ENCODE measurements around the gene LY6G5B. TPM values are rescaled to one million over a fixed set of nuclear protein-coding genes. Genes with fewer than 3 reads are reported as not detected.
A peak's percentile ranks its signal among the peaks of the same experiment; 100 is the strongest.

LY6G5B gene
- total and polyA plus RNA-seq, 2 donors (not counting 1 experiment from before 2014, with no cell fraction given): 2.0 to 2.8 TPM

DNA sequence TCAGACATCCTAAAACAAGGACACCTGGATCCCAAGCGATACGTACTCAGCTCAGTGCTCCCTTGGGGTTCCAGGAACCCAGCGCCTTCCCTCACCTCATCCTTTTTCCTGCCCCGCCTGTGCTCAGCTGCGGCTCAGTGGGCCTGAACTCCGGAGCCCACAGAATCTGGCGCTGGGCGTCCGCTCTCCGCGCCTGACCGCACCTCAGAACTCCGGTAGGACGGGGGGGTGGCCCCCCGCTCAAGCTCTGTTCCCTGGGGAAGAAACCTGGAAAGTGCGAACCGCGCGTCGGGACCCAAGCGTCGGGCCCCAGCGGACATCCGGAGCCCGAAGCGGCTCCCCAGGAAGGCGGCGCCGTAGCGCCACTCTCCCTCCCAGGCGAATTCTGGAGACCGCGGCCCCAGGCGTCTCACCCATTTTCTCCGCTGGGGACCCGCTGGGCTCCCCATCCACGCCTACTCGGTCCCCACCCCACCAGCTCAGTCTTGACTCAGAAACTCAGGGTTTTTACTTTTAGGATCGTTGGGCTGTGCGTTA is 11.4 kb downstream of the LY6G5B start:
- H3K9ac ChIP-seq (ENCODE audit: insufficient read depth, low read length): peak overlapping the region; percentile 71
- H3K9me3 ChIP-seq (ENCODE audit: control insufficient read depth, insufficient read depth, low read depth, low read length): no peaks in the 10 kb centered on the region
- H3K27ac ChIP-seq (ENCODE audit: insufficient read depth, low read length): peak overlapping the region; percentile 80

DNA sequence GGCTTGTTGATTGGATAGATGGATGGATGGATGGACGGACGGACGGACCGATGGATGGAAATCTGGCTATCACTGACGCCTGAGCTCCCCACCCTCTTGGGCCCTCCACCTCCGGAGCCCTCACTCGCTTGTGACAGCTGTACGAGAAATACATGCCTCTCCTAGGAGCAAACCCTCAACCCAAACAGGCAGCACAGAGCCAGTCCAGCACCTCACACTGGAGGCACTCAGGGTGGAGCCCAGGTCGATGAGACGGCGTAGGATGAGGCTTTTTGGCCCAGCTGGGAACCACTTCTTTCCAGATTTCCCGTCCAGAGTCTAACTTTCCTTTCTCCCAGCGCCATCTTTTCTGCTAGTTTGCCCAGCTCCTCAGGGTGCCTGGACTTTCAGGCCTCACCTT is 13.8 kb downstream of the LY6G5B start:
- Histone ChIP-seq H3K9ac (ENCODE audit: insufficient read depth, low read length) (no peak overlapping the region), H2AFZ (ENCODE audit: low read length) (no peak overlapping the region)

More for the DNA sequence above, 11.4 kb downstream of the LY6G5B start:
- Histone ChIP-seq H3K79me2 (ENCODE audit: control insufficient read depth, insufficient read depth, low read length) (no peaks in the 10 kb centered on the region), H3K4me2 (ENCODE audit: extremely low read depth, insufficient read depth, low read length) (peak overlapping the region; percentile 97), H2AFZ (ENCODE audit: low read length) (peak overlapping the region; percentile 78), H3K27me3 (ENCODE audit: control insufficient read depth, insufficient read depth, low read length) (no peaks in the 10 kb centered on the region), H4K20me1 (ENCODE audit: control insufficient read depth, extremely low read depth, insufficient read depth, low read length) (no peaks in the 10 kb centered on the region), H3K36me3 (ENCODE audit: control insufficient read depth, insufficient read depth, low read length) (peaks cover 2% of the 10 kb centered on the region), H3K4me3 (replicated peaks in 1 of 4; ENCODE audit: control extremely low read depth in 1 of 4, insufficient read depth in 1 of 4, low read depth in 3 of 4, low read length in 4 of 4) (peak overlapping the region; percentile 43 to 58 (median 57)), H3K4me1 (ENCODE audit: control insufficient read depth, extremely low read depth, insufficient read depth, low read length) (peaks cover 12% of the 10 kb centered on the region)
- no peak for TF ChIP-seq EZH2 (IDR thresholded peaks at IDR 0.05; ENCODE audit: low read length, missing control alignments)
- TF ChIP-seq, protein P1, sequence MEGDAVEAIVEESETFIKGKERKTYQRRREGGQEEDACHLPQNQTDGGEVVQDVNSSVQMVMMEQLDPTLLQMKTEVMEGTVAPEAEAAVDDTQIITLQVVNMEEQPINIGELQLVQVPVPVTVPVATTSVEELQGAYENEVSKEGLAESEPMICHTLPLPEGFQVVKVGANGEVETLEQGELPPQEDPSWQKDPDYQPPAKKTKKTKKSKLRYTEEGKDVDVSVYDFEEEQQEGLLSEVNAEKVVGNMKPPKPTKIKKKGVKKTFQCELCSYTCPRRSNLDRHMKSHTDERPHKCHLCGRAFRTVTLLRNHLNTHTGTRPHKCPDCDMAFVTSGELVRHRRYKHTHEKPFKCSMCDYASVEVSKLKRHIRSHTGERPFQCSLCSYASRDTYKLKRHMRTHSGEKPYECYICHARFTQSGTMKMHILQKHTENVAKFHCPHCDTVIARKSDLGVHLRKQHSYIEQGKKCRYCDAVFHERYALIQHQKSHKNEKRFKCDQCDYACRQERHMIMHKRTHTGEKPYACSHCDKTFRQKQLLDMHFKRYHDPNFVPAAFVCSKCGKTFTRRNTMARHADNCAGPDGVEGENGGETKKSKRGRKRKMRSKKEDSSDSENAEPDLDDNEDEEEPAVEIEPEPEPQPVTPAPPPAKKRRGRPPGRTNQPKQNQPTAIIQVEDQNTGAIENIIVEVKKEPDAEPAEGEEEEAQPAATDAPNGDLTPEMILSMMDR (conservative IDR thresholded peaks at IDR 0.05 in 1 of 2, IDR thresholded peaks at IDR 0.05 in 1 of 2; ENCODE audit: low read depth in 1 of 2, low read length in 2 of 2): peak in 1 of 2 donors; percentile 13
- peak; percentile 34 to 41 for DNase-seq (ENCODE audit: low read depth in 2 of 2)

DNA sequence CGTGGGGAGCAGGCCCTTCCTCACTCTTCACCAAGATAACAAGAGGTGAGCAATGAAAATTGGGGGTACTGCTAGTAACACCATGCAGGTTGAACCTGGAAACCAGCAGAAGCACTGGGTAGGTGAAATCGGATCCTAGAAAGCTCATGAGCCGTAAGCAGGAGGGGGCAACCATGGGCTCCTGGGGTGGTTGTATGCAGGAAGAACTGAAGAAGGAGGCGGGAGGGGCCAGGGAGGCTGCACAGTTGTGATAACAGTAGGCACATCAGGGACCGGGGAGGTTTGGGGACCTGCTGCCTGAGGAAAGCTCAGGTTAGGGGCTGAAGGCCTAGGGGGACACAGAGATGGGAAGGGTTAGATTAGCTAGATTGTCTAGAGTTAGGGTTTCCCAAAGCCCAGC is 16.7 kb downstream of the LY6G5B start:
- Histone ChIP-seq H4K20me1 (ENCODE audit: control insufficient read depth, extremely low read depth, insufficient read depth, low read length) (no peaks in the 10 kb centered on the region), H3K79me2 (ENCODE audit: control insufficient read depth, insufficient read depth, low read length) (no peaks in the 10 kb centered on the region), H3K4me3 (replicated peaks in 1 of 4; ENCODE audit: control extremely low read depth in 1 of 4, insufficient read depth in 1 of 4, low read depth in 3 of 4, low read length in 4 of 4) (no peak overlapping the region), H3K36me3 (ENCODE audit: control insufficient read depth, insufficient read depth, low read length) (peaks cover 26% of the 10 kb centered on the region), H3K27me3 (ENCODE audit: control insufficient read depth, insufficient read depth, low read length) (no peaks in the 10 kb centered on the region), H3K4me1 (ENCODE audit: control insufficient read depth, extremely low read depth, insufficient read depth, low read length) (peaks cover 3% of the 10 kb centered on the region), H3K27ac (ENCODE audit: insufficient read depth, low read length) (no peak overlapping the region), H3K4me2 (ENCODE audit: extremely low read depth, insufficient read depth, low read length) (no peak overlapping the region), H3K9me3 (ENCODE audit: control insufficient read depth, insufficient read depth, low read depth, low read length) (no peaks in the 10 kb centered on the region), H3K9ac (ENCODE audit: insufficient read depth, low read length) (no peak overlapping the region), H2AFZ (ENCODE audit: low read length) (no peak overlapping the region)
- TF ChIP-seq, protein P1 (conservative IDR thresholded peaks at IDR 0.05 in 1 of 2, IDR thresholded peaks at IDR 0.05 in 1 of 2; ENCODE audit: low read depth in 1 of 2, low read length in 2 of 2): no peak
- no peak for TF ChIP-seq EZH2 (IDR thresholded peaks at IDR 0.05; ENCODE audit: low read length, missing control alignments)
- DNase-seq (ENCODE audit: low read depth in 2 of 2): no peak

More for the DNA sequence above, 13.8 kb downstream of the LY6G5B start:
- H3K79me2 ChIP-seq (ENCODE audit: control insufficient read depth, insufficient read depth, low read length): no peaks in the 10 kb centered on the region
- H3K4me1 ChIP-seq (ENCODE audit: control insufficient read depth, extremely low read depth, insufficient read depth, low read length): peaks cover 12% of the 10 kb centered on the region
- no peak for DNase-seq (ENCODE audit: low read depth in 2 of 2)
- TF ChIP-seq, protein P1 (conservative IDR thresholded peaks at IDR 0.05 in 1 of 2, IDR thresholded peaks at IDR 0.05 in 1 of 2; ENCODE audit: low read depth in 1 of 2, low read length in 2 of 2): no peak
- no peak for TF ChIP-seq EZH2 (IDR thresholded peaks at IDR 0.05; ENCODE audit: low read length, missing control alignments)
- H3K4me3 ChIP-seq (replicated peaks in 1 of 4; ENCODE audit: control extremely low read depth in 1 of 4, insufficient read depth in 1 of 4, low read depth in 3 of 4, low read length in 4 of 4): no peak overlapping the region
- no peaks in the 10 kb centered on the region for H4K20me1 ChIP-seq (ENCODE audit: control insufficient read depth, extremely low read depth, insufficient read depth, low read length)
- H3K36me3 ChIP-seq (ENCODE audit: control insufficient read depth, insufficient read depth, low read length): peaks cover 14% of the 10 kb centered on the region
- no peaks in the 10 kb centered on the region for H3K9me3 ChIP-seq (ENCODE audit: control insufficient read depth, insufficient read depth, low read depth, low read length)
- no peak overlapping the region for H3K27ac ChIP-seq (ENCODE audit: insufficient read depth, low read length)
- H3K4me2 ChIP-seq (ENCODE audit: extremely low read depth, insufficient read depth, low read length): no peak overlapping the region
- H3K27me3 ChIP-seq (ENCODE audit: control insufficient read depth, insufficient read depth, low read length): no peaks in the 10 kb centered on the region
